A549 (cell line): ENCODE measurements around the gene RPS21. TPM values are rescaled to one million over a fixed set of nuclear protein-coding genes. Genes with fewer than 3 reads are reported as not detected.

Experiments used
- ATAC-seq, 2 experiments: fragments of 200-7000 bp in 1 of 2; fragments of >200 bp in 1 of 2; cut with Nextera tagmentation in 1 of 2; cut with Tn5 transposase in 1 of 2; 3 replicates each; pipeline versions ENCODE4 v1.8.0 to v1.9.1; 2018 to 2020; ENCODE audit warnings: mild to moderate bottlenecking in 1 of 2, moderate library complexity in 1 of 2
- CTCF ChIA-PET: fragments of 300-600 bp; sonication (Branson Sonifier 250); formaldehyde crosslinking; extraction: SDS; loops from one replicate; lab custom pipeline; 2021; ENCODE audit warnings: antibody characterized with exemption, inconsistent platforms; lab: Yijun Ruan, JAX
- POLR2A ChIA-PET: fragments of 350-600 bp; formaldehyde crosslinking; extraction: SDS; loops from one replicate; lab custom pipeline; 2021; ENCODE audit warnings: antibody characterized with exemption, inconsistent platforms; lab: Yijun Ruan, JAX
- DNase-seq, 2 experiments: peaks; one replicate each; pipeline versions ENCODE4 v3.0.0 to v3.0.0-alpha.2; 2011 to 2016; ENCODE audit warnings: low read depth in 1 of 2, low spot score in 1 of 2
- FAIRE-seq: peaks from 2 replicates; lab custom pipeline; 2011; peaks lifted over from hg19 to GRCh38; lab: Jason Lieb, UNC
- H3K27ac ChIP-seq, 2 experiments: fragments of >200 bp; sonication (Bioruptor Twin); formaldehyde crosslinking; 3 replicates each; pipeline ENCODE4 v1.5.1; 2016 to 2017
- H3K4me1 ChIP-seq: fragments of >200 bp; sonication (Bioruptor Twin); formaldehyde crosslinking; 3 replicates; pipeline ENCODE4 v1.6.1; 2016
- H3K4me2 ChIP-seq: fragments of >200 bp; sonication (Bioruptor Twin); formaldehyde crosslinking; 3 replicates; pipeline ENCODE4 v1.6.1; 2016
- H3K4me3 ChIP-seq: fragments of >200 bp; sonication (Bioruptor Twin); formaldehyde crosslinking; 3 replicates; pipeline ENCODE4 v1.5.1; 2016
- H3K9me3 ChIP-seq: fragments of >200 bp; sonication (Bioruptor Twin); formaldehyde crosslinking; 3 replicates; pipeline ENCODE4 v1.6.1; 2016
- ATOH8 ChIP-seq: fragments of 250-450 bp; sonication (Bioruptor Pico); IDR thresholded peaks from 2 replicates; pipeline ENCODE4 v1.5.0; 2020; ENCODE audit warnings: low read depth, mild to moderate bottlenecking, moderate library complexity
- BHLHE40 ChIP-seq: IDR thresholded peaks from 2 replicates; pipeline ENCODE4 v1.6.1; 2012; ENCODE audit warnings: low read depth, low read length, inconsistent platforms
- CEBPB ChIP-seq, 2 experiments: fragments of >200 bp in 1 of 2; sonication (Bioruptor Twin) in 1 of 2; formaldehyde crosslinking in 1 of 2; IDR thresholded peaks; 2 replicates each; pipeline ENCODE4 v1.6.1; 2012 to 2016
- CHD2 ChIP-seq: fragments of 150-350 bp; IDR thresholded peaks from 2 replicates; pipeline ENCODE4 v1.6.1; 2014; ENCODE audit warnings: low read length; ENCODE audit not compliant: partially characterized antibody
- EP300 ChIP-seq, 2 experiments: fragments of >200 bp; sonication (Bioruptor Twin); formaldehyde crosslinking; IDR thresholded peaks; 2 replicates in 1 of 2; 3 replicates in 1 of 2; pipeline ENCODE4 v1.6.1; 2016 to 2017
- FOSB ChIP-seq: fragments of 250-450 bp; sonication (Bioruptor Pico); IDR thresholded peaks from 2 replicates; pipeline ENCODE4 v1.5.0; 2020; ENCODE audit warnings: mild to moderate bottlenecking, moderate library complexity
- FOXS1 ChIP-seq: fragments of 250-450 bp; sonication (Bioruptor Pico); IDR thresholded peaks from 2 replicates; pipeline ENCODE4 v1.5.0; 2020; ENCODE audit warnings: mild to moderate bottlenecking, moderate library complexity
- HOXB13 ChIP-seq: fragments of 250-450 bp; sonication (Bioruptor Pico); IDR thresholded peaks from 2 replicates; pipeline ENCODE4 v1.5.0; 2020; ENCODE audit warnings: low read depth, mild to moderate bottlenecking, moderate library complexity
- JUNB ChIP-seq: fragments of >200 bp; sonication (Bioruptor Twin); formaldehyde crosslinking; IDR thresholded peaks from 2 replicates; pipeline ENCODE4 v1.6.1; 2016
- MAZ ChIP-seq: fragments of 150-350 bp; IDR thresholded peaks from 2 replicates; pipeline ENCODE4 v1.6.1; 2014; ENCODE audit warnings: antibody characterized with exemption, low read depth, low read length, borderline replicate concordance
- NR3C1 ChIP-seq: fragments of >200 bp; sonication (Bioruptor Twin); formaldehyde crosslinking; IDR thresholded peaks from 3 replicates; pipeline ENCODE4 v1.6.1; 2017
- RARB ChIP-seq: fragments of 250-450 bp; sonication (Bioruptor Pico); IDR thresholded peaks from 2 replicates; pipeline ENCODE4 v1.8.0; 2021; ENCODE audit warnings: mild to moderate bottlenecking, moderate library complexity
- RCOR1 ChIP-seq: fragments of 150-350 bp; IDR thresholded peaks from 2 replicates; pipeline ENCODE4 v1.6.1; 2014; ENCODE audit warnings: antibody characterized with exemption, low read length, low read depth
- TFCP2L1 ChIP-seq: fragments of 250-450 bp; sonication (Bioruptor Pico); IDR thresholded peaks from 2 replicates; pipeline ENCODE4 v1.5.0; 2021; ENCODE audit warnings: mild to moderate bottlenecking
- ZFP36 ChIP-seq: fragments of 450-650 bp; IDR thresholded peaks from 2 replicates; pipeline ENCODE4 v1.6.1; 2014; ENCODE audit warnings: borderline replicate concordance; ENCODE audit not compliant: partially characterized antibody
- ZNF302 ChIP-seq: fragments of 250-450 bp; sonication (Bioruptor Pico); IDR thresholded peaks from 2 replicates; pipeline ENCODE4 v1.9.0; 2021; ENCODE audit warnings: inconsistent platforms, mild to moderate bottlenecking, moderate library complexity
- ZSCAN20 ChIP-seq: fragments of 250-450 bp; sonication (Bioruptor Pico); IDR thresholded peaks from 2 replicates; pipeline ENCODE4 v1.8.0; 2022; ENCODE audit warnings: mild to moderate bottlenecking, moderate library complexity
- WGBS: methylation state at CpG from one replicate; pipeline ENCODE4 v1.1.6; 2017; ENCODE audit errors: missing lambda C conversion rate; 5-methylcytosine and 5-hydroxymethylcytosine counted together
- polyA plus RNA-seq, 4 experiments: library from polyadenylated mRNA; depleted of rRNA in 3 of 4; stranded (reverse); fragments of >200 nt; fragmentation: RNase III in 1 of 4; extraction: RNeasy Plus Mini Kit Qiagen cat#74134 plus additional on column Dnase treatment in 1 of 4; gene quantifications; 2 replicates in 3 of 4; 3 replicates in 1 of 4; pipeline ENCODE4 v1.2.3, GENCODE V29; 2011 to 2017
- TF ChIP-seq, protein P1 (sequence below): fragments of 250-450 bp; sonication (Bioruptor Pico); IDR thresholded peaks from 2 replicates; pipeline ENCODE4 v1.5.0; 2021; ENCODE audit warnings: mild to moderate bottlenecking, moderate library complexity, borderline replicate concordance

RPS21 gene
- polyA plus RNA-seq, 2 of the 4 experiments (the other 2 are of a cell fraction), result 2,862 to 4,026 TPM

GRCh38 chr20:62388839-62389600 lies 2.1 kb downstream of the RPS21 start:
- WGBS, result 79% methylated on average over 11 of the region's 11 CpGs
- Histone ChIP-seq H3K4me1 (peaks cover 23% of the 10 kb centered on the region), H3K4me2 (peak overlapping the region; percentile 81), H3K4me3 (no peak overlapping the region), H3K27ac (no peak overlapping the region), H3K9me3 (no peaks in the 10 kb centered on the region)
- FAIRE-seq (no peak), DNase-seq (no peak), ATAC-seq (no peak)
- ChIA-PET POLR2A (interaction anchor here (1.4 kb wide), 1 partner anchor 11 kb away, joined by 3 read pairs; no protein-coding TSS in a partner anchor), CTCF (interaction anchor here (1.1 to 6.0 kb wide), 4 partner anchors 9 to 228 kb away, joined by 3 to 38 read pairs (median 6); no protein-coding TSS in a partner anchor)
- no peak for TF ChIP-seq FOSB (CRISPR knock-in tag)
- no peak for TF ChIP-seq CHD2
- no peak for TF ChIP-seq ZSCAN20 (CRISPR knock-in tag)
- no peak for TF ChIP-seq BHLHE40
- no peak for TF ChIP-seq RARB (CRISPR knock-in tag)
- TF ChIP-seq ZFP36, result no peak
- TF ChIP-seq EP300 (IDR thresholded peaks at IDR 0.05), result no peak
- TF ChIP-seq HOXB13 (CRISPR knock-in tag), result no peak
- no peak for TF ChIP-seq JUNB
- no peak for TF ChIP-seq RCOR1
- no peak for TF ChIP-seq CEBPB (IDR thresholded peaks at IDR 0.05)

DNA sequence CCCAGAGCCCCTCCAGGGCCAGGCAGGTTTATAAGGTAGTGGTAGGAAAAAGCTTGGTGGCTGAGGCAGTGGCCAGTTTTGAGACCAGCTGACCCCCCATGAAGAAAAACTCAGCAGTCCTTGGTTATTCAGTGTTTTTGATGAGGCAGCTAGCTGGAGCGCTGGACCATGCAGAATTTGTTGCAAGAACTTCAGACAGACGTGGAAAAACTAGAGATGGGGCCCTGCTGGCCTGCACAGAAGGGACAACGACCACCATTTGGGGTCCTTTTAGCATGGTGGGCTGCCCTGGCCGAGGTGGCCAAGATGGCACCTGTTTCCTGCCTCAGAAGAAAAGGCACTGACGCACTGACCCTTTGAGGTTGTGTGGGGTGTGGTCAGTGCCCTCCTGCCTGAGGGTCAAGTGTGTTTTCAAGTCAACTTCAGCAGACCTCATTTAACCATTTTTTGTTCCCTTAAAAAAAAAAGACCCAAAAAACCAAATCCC lies 2.7 kb downstream of the RPS21 start:
- peaks cover 23% of the 10 kb centered on the region for H3K4me1 ChIP-seq
- ChIA-PET POLR2A (interaction anchor here (1.4 kb wide), 1 partner anchor 10 kb away, joined by 3 read pairs; no protein-coding TSS in a partner anchor), CTCF (interaction anchor here (0.7 to 6.0 kb wide), 3 partner anchors 12 to 436 kb away, joined by 3 to 38 read pairs (median 7); no protein-coding TSS in a partner anchor)
- no peak for ATAC-seq
- H3K4me2 ChIP-seq, result no peak overlapping the region
- no peak for DNase-seq
- no peak overlapping the region for H3K4me3 ChIP-seq
- no peak for TF ChIP-seq HOXB13 (CRISPR knock-in tag)
- no peak for TF ChIP-seq NR3C1
- TF ChIP-seq ZNF302 (CRISPR knock-in tag), result no peak
- TF ChIP-seq, protein P1, sequence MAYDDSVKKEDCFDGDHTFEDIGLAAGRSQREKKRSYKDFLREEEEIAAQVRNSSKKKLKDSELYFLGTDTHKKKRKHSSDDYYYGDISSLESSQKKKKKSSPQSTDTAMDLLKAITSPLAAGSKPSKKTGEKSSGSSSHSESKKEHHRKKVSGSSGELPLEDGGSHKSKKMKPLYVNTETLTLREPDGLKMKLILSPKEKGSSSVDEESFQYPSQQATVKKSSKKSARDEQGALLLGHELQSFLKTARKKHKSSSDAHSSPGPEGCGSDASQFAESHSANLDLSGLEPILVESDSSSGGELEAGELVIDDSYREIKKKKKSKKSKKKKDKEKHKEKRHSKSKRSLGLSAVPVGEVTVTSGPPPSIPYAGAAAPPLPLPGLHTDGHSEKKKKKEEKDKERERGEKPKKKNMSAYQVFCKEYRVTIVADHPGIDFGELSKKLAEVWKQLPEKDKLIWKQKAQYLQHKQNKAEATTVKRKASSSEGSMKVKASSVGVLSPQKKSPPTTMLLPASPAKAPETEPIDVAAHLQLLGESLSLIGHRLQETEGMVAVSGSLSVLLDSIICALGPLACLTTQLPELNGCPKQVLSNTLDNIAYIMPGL (CRISPR knock-in tag), result no peak
- TF ChIP-seq TFCP2L1, result no peak; the same call in 1 of the 2 replicates
- no peak for TF ChIP-seq ATOH8 (CRISPR knock-in tag)
- TF ChIP-seq BHLHE40, result no peak
- no peak for TF ChIP-seq MAZ
- H3K27ac ChIP-seq, result no peak overlapping the region
- WGBS, result 90% methylated on average over 5 of the region's 5 CpGs
- H3K9me3 ChIP-seq, result no peaks in the 10 kb centered on the region
- no peak for FAIRE-seq

GRCh38 chr20:62390317-62391164 lies 3.6 kb downstream of the RPS21 start:
- H3K4me2 ChIP-seq, result no peak overlapping the region
- DNase-seq (no peak), FAIRE-seq (no peak), ATAC-seq (no peak)
- no peak overlapping the region for H3K27ac ChIP-seq
- ChIA-PET CTCF (interaction anchor here (0.7 to 6.0 kb wide), 9 partner anchors 8 to 435 kb away, joined by 3 to 38 read pairs (median 4); partner anchors contain the start of gene ADRM1), POLR2A (no interaction called here)
- TF ChIP-seq MAZ (no peak), FOXS1 (CRISPR knock-in tag) (no peak)
- H3K4me3 ChIP-seq, result no peak overlapping the region
- WGBS, result 88% methylated on average over 29 of the region's 29 CpGs
- H3K9me3 ChIP-seq, result no peaks in the 10 kb centered on the region
- peaks cover 16% of the 10 kb centered on the region for H3K4me1 ChIP-seq
